Activated T-helper 2 cell treated with anti-CD3 and anti-CD28 coated beads, Interferon-gamma antibody, Interleukin-2, Interleukin-4, amounts not matched to agents 10 μg/mL and 5 μg/mL and 100 μg/mL, durations not matched to agents 14 hours and 24 hours and 36 hours (primary cell): ENCODE results near the gene ZMYND10. TPM values are rescaled to one million over a fixed set of nuclear protein-coding genes. Genes with fewer than 3 reads are reported as not detected.

Experiments used
- total RNA-seq: library from RNA; stranded (reverse); gene quantifications from 2 replicates; pipeline ENCODE4 v1.2.3, GENCODE V29; 2022

ZMYND10 gene
- total RNA-seq, 1 donor from 2014 or later = 0.94 TPM

Other genes with a start within 250 kb of the ZMYND10 start
- 0.11 and 0.21 TPM in 2 replicates for gene SEMA3F, start 190.4 kb downstream of the ZMYND10 start, total RNA-seq
- not detected in 2 replicates for gene GNAT1, start 154.1 kb downstream of the ZMYND10 start, total RNA-seq
- not detected in 2 replicates for gene SLC38A3, start 140.5 kb downstream of the ZMYND10 start, total RNA-seq
- gene GNAI2, start 109.5 kb downstream of the ZMYND10 start, total RNA-seq = 267 and 269 TPM in 2 replicates
- gene SEMA3B, start 76.6 kb downstream of the ZMYND10 start, total RNA-seq = 0.30 and 0.68 TPM in 2 replicates
- gene LSMEM2, start 66.6 kb downstream of the ZMYND10 start, total RNA-seq = not detected in 2 replicates
- 154 and 164 TPM in 2 replicates for gene IFRD2, start 53.3 kb downstream of the ZMYND10 start, total RNA-seq
- 10.8 TPM in 2 replicates for gene HYAL3, start 46.3 kb downstream of the ZMYND10 start, total RNA-seq
- gene NAA80, start 46.3 kb downstream of the ZMYND10 start, total RNA-seq = 24.9 and 25.0 TPM in 2 replicates
- gene HYAL1, start 42.2 kb downstream of the ZMYND10 start, total RNA-seq = 0.23 and 0.59 TPM in 2 replicates
- gene HYAL2, start 23.0 kb downstream of the ZMYND10 start, total RNA-seq = 14.9 and 15.2 TPM in 2 replicates
- 23.7 and 23.9 TPM in 2 replicates for gene TUSC2, start 17.5 kb downstream of the ZMYND10 start, total RNA-seq
- gene RASSF1, start 4.9 kb downstream of the ZMYND10 start, total RNA-seq = 71.2 and 74.2 TPM in 2 replicates
- 34.5 and 42.7 TPM in 2 replicates for gene NPRL2, start 5.0 kb upstream of the ZMYND10 start, total RNA-seq
- 22.9 and 24.6 TPM in 2 replicates for gene CYB561D2, start 5.1 kb upstream of the ZMYND10 start, total RNA-seq
- 17.8 and 19.2 TPM in 2 replicates for gene TMEM115, start 13.8 kb upstream of the ZMYND10 start, total RNA-seq
- gene CACNA2D2, start 157.9 kb upstream of the ZMYND10 start, total RNA-seq = 0.46 and 0.59 TPM in 2 replicates
- 35.2 and 37.2 TPM in 2 replicates for gene C3orf18, start 222.0 kb upstream of the ZMYND10 start, total RNA-seq
- gene HEMK1, start 223.8 kb upstream of the ZMYND10 start, total RNA-seq = 61.7 and 68.7 TPM in 2 replicates